Non-pigmented ciliary epithelial cell (primary cell): ENCODE results near the gene TBCE.

Experiments
- DNase-seq: peaks from one replicate; pipeline ENCODE4 v3.0.0-alpha.2; 2010; ENCODE audit warnings: low read depth

TBCE gene

GRCh38 chr1:235367000-235367908 is at the start of gene TBCE:
Gene TBCE, plus strand, starts transcription at chr1:235367427. Its CDS starts 12,623 bp downstream, at chr1:235380050.
- peak; percentile 92 for DNase-seq

DNA sequence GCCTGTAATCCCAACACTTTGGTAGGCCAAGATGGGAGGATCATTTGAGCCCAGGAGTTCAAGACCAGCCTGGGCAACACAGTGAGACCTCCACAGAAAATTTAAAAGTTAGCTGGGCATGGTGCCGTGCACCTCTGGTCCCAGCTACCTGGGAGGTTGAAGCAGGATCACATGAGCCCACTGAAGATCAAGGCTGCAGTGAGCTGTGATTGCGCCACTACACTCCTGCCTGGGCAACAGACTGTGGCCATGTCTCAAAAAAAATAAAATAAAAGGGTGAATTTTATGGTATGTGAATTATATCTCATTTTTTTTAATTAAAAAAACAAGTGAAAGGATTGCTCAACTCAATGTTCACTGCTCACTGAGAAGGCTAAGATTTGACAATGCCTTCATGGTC is 48.0 kb upstream of the TBCE start:
- DNase-seq: no peak

DNA sequence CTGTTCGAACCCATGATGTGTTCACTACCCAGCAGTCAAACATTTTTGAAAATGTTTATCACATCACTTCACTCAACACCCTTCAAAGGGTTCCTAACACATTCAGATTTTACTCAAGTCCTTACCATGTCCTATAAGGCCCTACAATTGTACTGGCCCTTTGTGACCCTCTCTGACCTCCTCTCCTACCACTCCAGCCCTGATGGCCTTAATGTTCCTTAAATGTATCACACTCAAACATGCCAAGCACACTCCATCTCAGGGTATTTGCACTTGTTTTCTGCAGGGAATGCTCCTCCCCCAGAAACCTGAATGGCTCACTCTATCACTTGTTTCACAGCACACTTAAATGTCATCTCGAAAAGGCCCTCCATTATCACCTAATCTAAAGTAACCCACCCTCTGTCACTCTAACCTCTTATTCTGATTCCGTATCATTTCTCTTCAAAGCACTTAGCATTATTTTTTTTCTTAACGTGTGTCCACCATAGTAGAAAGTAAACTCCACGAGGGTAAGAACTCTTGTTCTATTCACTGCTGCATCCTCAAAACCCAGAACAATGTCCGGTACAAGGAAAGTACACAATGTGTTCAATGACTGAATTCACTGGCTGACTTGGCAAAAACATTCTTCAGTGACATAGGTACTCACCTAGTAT is 46.6 kb upstream of the TBCE start:
- DNase-seq: no peak

GRCh38 chr1:235324296-235324695 is 42.9 kb upstream of the TBCE start:
- no peak for DNase-seq

GRCh38 chr1:235325139-235325538 is 42.1 kb upstream of the TBCE start:
- DNase-seq: no peak

- DNase-seq: no peak
Observed at GRCh38 chr1:235325854-235326253, 41.4 kb upstream of the TBCE start.

GRCh38 chr1:235326719-235327558 is 40.3 kb upstream of the TBCE start:
- DNase-seq: no peak

DNA sequence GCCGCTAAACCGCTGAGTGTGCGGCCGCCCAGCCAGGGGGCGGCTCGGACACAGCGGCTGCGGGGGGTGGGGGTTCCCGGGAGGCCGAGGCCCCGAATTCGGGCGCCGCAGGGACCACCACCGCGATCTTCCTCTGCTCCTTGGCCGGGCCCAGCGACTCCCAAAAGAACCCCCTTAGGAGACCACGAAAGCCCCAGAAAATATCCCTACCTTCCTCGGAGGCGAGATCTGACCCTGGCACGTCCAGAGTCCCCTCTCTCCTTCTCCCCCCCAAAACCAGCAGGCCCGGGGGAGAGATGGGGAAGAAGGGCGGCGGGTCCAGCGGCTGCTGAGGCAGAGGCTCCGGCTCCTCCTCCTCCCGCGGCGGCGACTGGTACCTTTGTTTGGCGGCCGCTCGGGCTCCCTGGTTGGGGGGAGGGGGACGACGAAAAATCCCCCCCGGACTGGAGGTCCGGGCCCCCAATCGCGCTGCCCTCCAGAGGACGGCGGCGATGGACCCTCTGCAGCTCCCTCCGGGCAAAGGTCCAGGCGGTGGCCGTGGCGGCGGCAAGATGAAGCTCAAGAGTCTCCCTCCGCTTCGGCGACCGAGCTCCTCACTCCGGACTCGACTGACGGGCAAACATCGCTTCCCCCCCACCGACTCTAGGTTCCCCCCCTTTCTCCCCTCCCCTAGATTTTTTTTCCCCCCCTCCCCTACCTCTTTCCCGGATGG is 39.5 kb upstream of the TBCE start, which contains the start of gene ARID4B:
ARID4B (minus strand) TSS at position 621 of the 712 bp plus-strand sequence. CDS start 1,260 bp downstream, outside the sequence.
- DNase-seq: no peak

GRCh38 chr1:235328271-235329138 is 38.7 kb upstream of the TBCE start, which contains the start of gene GGPS1:
Gene GGPS1, plus strand, starts transcription at chr1:235328570. Its CDS starts 6,695 bp downstream, at chr1:235335265.
- peak; percentile 99 for DNase-seq

GRCh38 chr1:235329139-235329902 is 37.9 kb upstream of the TBCE start:
- DNase-seq: no peak

DNA sequence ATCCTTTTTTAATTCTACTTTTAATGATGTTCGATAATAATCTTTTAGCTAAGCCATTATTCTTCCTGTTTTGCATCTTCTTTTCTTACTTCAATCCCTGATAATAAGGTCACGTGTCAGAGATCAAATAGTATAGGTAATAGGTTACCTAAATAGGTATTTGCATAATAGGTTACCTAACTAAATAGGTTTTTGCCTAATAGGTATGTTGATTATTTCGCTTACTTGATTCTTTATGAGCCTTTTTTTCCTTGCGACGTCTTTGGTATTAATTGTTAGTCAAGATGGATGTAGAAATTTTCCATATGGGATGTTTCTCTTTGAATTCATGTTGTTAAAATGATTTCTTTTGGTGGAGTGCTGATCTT is 36.3 kb upstream of the TBCE start:
- DNase-seq: no peak

DNA sequence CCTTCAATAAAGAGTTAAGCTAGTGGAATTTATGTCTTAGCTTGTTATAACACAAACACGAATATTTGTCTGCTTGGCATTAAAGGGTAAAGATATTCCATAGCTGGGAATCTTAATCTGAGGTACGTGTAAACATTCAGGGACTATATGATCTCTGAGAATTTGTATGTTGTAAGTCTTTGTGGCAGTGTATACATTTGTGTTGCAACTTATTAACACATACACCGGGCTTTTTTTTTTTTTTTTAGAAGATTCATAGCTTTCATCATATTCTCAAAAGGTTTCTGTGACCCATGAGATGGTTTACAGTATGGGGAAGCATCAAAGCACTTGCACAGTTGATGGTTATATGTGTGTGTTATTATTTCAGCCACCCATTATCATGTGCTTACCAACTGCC is 35.8 kb upstream of the TBCE start:
- DNase-seq: no peak

- no peak for DNase-seq
Observed at GRCh38 chr1:235336903-235337302, 30.3 kb upstream of the TBCE start.

- DNase-seq: no peak
Observed at GRCh38 chr1:235339746-235340145, 27.5 kb upstream of the TBCE start.

GRCh38 chr1:235341334-235341733 is 25.9 kb upstream of the TBCE start:
- DNase-seq: no peak

DNA sequence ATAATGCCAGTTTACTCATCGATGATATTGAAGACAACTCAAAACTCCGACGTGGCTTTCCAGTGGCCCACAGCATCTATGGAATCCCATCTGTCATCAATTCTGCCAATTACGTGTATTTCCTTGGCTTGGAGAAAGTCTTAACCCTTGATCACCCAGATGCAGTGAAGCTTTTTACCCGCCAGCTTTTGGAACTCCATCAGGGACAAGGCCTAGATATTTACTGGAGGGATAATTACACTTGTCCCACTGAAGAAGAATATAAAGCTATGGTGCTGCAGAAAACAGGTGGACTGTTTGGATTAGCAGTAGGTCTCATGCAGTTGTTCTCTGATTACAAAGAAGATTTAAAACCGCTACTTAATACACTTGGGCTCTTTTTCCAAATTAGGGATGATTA is 25.2 kb upstream of the TBCE start:
- DNase-seq: no peak

GRCh38 chr1:235342471-235342870 is 24.8 kb upstream of the TBCE start:
- DNase-seq: no peak

GRCh38 chr1:235343726-235344125 is 23.5 kb upstream of the TBCE start:
- DNase-seq: no peak

DNA sequence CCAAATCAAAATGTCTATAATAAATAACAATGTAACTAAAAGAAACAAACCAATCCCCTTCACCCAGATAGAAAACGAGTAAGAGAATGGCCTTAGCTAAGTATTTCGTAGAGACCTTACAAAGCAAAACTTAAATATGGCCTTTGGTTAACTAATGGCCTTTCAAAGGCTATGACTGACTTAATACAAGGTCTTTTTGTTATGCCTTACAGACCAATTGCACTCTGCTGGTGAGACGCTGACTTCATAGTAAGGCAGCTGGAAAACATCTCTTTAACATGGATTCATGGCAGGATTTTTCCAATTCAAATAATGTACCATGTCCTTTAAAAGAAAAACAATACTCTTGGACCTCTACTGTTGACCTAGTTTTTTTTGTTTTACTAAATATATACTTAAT is 15.8 kb upstream of the TBCE start:
- no peak for DNase-seq

- DNase-seq: no peak
Observed at GRCh38 chr1:235351898-235352297, 15.3 kb upstream of the TBCE start.
